Upper lobe of left lung (tissue), 6 donors: Measurements from ENCODE around the gene RNF187. TPM values are rescaled to one million over a fixed set of nuclear protein-coding genes. Genes with fewer than 3 reads are reported as not detected.

Experiments used
- ATAC-seq, 2 donors: fragments of 200-7000 bp; cut with Tn5 transposase; one replicate each; pipeline ENCODE4 v1.9.1; 2022; ENCODE audit warnings: mild to moderate bottlenecking in 2 of 2, moderate library complexity in 2 of 2; ENCODE audit not compliant: low FRiP score in 2 of 2
- DNase-seq, 2 donors: peaks; one replicate each; pipeline ENCODE4 v3.0.0-alpha.2; 2019 to 2020
- H3K27ac ChIP-seq, 4 donors: fragments of 200-600 bp; sonication (generic); one replicate each; pipeline ENCODE4 v1.5.1; 2016 to 2019
- H3K27me3 ChIP-seq, 4 donors: fragments of 200-600 bp; sonication (generic); one replicate each; pipeline ENCODE4 v1.5.1; 2017 to 2019
- H3K36me3 ChIP-seq, 4 donors: fragments of 200-600 bp; sonication (generic); one replicate each; pipeline ENCODE4 v1.5.1; 2016 to 2019
- H3K4me1 ChIP-seq, 4 donors: fragments of 200-600 bp; sonication (generic); one replicate each; pipeline ENCODE4 v1.5.1; 2018 to 2019
- H3K4me3 ChIP-seq, 4 donors: fragments of 200-600 bp; sonication (generic); one replicate each; pipeline ENCODE4 v1.5.1; 2017 to 2019; ENCODE audit warnings: mild to moderate bottlenecking in 2 of 4, moderate library complexity in 1 of 4
- H3K9me3 ChIP-seq, 4 donors: fragments of 200-600 bp; sonication (generic); one replicate each; pipeline ENCODE4 v1.5.1; 2018 to 2019
- EP300 ChIP-seq, 4 donors: sonication (generic); formaldehyde crosslinking; IDR thresholded peaks; one replicate each; pipeline ENCODE4 v1.5.1; 2017; ENCODE audit warnings: antibody characterized with exemption in 4 of 4, control low read depth in 2 of 4
- POLR2A ChIP-seq, 4 donors: fragments of 450-650 bp; IDR thresholded peaks; one replicate each; pipeline ENCODE4 v1.5.1; 2016 to 2017; ENCODE audit warnings: antibody characterized with exemption in 4 of 4, mild to moderate bottlenecking in 2 of 4
- POLR2AphosphoS5 ChIP-seq, 2 donors: sonication (generic); formaldehyde crosslinking; IDR thresholded peaks; one replicate each; pipeline ENCODE4 v1.5.1; 2017; ENCODE audit warnings: antibody characterized with exemption in 2 of 2
- WGBS, 2 donors: methylation state at CpG; one replicate each; pipeline ENCODE4 v1.1.5; 2017 to 2018; 5-methylcytosine and 5-hydroxymethylcytosine counted together
- total RNA-seq, 6 donors: library from RNA; depleted of rRNA in 4 of 6; stranded (reverse); fragments of >200 nt in 4 of 6; gene quantifications; one replicate each; pipeline versions ENCODE4 v1.1.0 to v1.2.1, GENCODE V29; 2016 to 2021
- TF ChIP-seq, protein P1 (sequence below), 6 experiments: fragments of 450-650 bp in 4 of 6; fragments of 200-600 bp in 2 of 6; sonication (generic) in 2 of 6; IDR thresholded peaks; one replicate each; pipeline ENCODE4 v1.5.1; 2016 to 2019; ENCODE audit warnings: antibody characterized with exemption in 6 of 6
- donor health status: DM: no; HTN: no; CAD: no; lungs with moderate emphysema.
- donor health status: DM: no; HTN: yes; CAD: no; lungs with severe emphysema.

Gene RNF187
- total RNA-seq, 6 donors from 2014 or later = 36.1 to 105 (median 71.2) TPM

DNA sequence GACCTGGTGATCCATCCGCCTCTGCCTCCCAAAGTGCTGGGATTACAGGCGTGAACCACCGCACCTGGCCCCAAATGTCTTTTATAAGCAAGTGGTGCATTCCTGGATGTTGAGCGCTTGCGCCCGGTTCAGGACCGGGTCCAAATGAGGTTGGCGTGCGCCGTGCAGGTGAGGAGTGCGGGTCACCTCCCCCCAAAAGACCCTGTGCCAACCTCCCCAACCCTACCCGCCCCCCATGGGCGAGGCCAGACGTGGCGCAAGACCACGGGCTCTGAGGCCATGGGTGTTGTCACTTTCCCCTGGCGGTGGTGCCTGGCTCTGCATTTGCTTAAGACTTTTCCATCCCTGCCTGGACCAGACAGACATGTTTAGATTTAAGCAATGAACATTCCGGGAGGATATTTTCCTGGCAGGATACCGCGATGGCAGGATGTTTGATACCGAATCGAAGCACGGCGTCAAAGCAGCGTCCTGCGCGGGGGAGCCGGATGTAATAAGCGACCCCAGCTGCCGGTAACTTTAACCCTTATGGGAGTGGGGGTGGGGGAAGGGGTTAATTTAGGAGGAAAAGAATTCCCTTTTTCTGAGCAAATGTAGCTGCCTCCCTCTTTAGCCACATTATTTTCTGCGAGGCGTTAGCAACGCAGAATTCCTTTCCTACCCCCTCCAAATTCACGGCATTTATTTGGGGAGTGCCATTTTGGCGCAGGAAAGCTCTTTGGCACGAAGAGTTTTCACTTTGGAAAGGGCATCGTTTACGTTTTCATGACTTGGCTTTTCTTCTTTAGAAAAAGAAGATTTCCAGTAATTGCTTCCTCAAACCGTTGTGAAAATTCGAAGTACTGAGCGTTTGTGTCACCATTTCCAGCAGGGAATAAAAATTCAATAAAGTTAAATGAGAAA lies 27.8 kb upstream of the RNF187 start:
- DNase-seq (peak in 1 of 2 donors; percentile 81), ATAC-seq (peak; percentile 32 to 73)
- peak overlapping the region in 3 of 4 donors; percentile 46 to 51 (median 49) for H3K4me3 ChIP-seq
- H3K27me3 ChIP-seq = peaks cover 0 to 38% (median 10%) of the 10 kb centered on the region in 4 donors
- TF ChIP-seq POLR2A (IDR thresholded peaks at IDR 0.05) (no peak), POLR2AphosphoS5 (IDR thresholded peaks at IDR 0.05) (no peak), EP300 (IDR thresholded peaks at IDR 0.05) (no peak)
- TF ChIP-seq, protein P1, sequence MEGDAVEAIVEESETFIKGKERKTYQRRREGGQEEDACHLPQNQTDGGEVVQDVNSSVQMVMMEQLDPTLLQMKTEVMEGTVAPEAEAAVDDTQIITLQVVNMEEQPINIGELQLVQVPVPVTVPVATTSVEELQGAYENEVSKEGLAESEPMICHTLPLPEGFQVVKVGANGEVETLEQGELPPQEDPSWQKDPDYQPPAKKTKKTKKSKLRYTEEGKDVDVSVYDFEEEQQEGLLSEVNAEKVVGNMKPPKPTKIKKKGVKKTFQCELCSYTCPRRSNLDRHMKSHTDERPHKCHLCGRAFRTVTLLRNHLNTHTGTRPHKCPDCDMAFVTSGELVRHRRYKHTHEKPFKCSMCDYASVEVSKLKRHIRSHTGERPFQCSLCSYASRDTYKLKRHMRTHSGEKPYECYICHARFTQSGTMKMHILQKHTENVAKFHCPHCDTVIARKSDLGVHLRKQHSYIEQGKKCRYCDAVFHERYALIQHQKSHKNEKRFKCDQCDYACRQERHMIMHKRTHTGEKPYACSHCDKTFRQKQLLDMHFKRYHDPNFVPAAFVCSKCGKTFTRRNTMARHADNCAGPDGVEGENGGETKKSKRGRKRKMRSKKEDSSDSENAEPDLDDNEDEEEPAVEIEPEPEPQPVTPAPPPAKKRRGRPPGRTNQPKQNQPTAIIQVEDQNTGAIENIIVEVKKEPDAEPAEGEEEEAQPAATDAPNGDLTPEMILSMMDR (IDR thresholded peaks at IDR 0.05) = peak; percentile 57 to 71 (median 63)
- H3K36me3 ChIP-seq = no peaks in the 10 kb centered on the region
- H3K4me1 ChIP-seq = peaks cover 16 to 41% (median 29%) of the 10 kb centered on the region in 4 donors
- peak overlapping the region in 2 of 4 donors; percentile 79 to 86 for H3K27ac ChIP-seq
- 7 to 9% methylated on average over 31 to 41 of the region's 41 CpGs for WGBS, 2 donors
- H3K9me3 ChIP-seq = no peaks in the 10 kb centered on the region

DNA sequence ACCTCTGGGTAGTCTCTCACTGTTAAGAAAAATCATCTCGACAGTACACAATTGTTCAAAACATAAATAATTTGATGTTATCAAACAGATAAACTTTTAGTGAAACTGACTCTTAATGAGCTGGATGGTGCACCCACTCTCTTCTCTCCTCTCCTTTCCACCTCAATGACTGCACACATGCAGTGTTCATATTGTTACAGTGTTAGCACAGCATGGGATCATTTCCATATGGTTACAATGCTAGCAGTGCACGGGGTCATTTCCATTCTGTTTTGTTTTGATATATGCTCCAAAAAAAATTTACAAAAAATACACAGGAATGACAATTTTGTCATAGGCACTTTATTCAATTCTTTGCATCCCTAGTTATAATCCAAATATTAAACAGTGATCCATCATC lies 26.4 kb upstream of the RNF187 start:
- WGBS, 2 donors = 72 to 75% methylated on average over 2 of the region's 2 CpGs
- Histone ChIP-seq H3K4me1 (peaks cover 16 to 53% (median 33%) of the 10 kb centered on the region in 4 donors), H3K27ac (no peak overlapping the region), H3K4me3 (no peak overlapping the region), H3K27me3 (peaks cover 0 to 53% (median 14%) of the 10 kb centered on the region in 4 donors), H3K9me3 (no peaks in the 10 kb centered on the region), H3K36me3 (no peaks in the 10 kb centered on the region)
- DNase-seq (no peak), ATAC-seq (no peak)
- no peak for TF ChIP-seq EP300 (IDR thresholded peaks at IDR 0.05)
- TF ChIP-seq, protein P1 (IDR thresholded peaks at IDR 0.05) = no peak
- no peak for TF ChIP-seq POLR2AphosphoS5 (IDR thresholded peaks at IDR 0.05)
- TF ChIP-seq POLR2A (IDR thresholded peaks at IDR 0.05) = no peak

DNA sequence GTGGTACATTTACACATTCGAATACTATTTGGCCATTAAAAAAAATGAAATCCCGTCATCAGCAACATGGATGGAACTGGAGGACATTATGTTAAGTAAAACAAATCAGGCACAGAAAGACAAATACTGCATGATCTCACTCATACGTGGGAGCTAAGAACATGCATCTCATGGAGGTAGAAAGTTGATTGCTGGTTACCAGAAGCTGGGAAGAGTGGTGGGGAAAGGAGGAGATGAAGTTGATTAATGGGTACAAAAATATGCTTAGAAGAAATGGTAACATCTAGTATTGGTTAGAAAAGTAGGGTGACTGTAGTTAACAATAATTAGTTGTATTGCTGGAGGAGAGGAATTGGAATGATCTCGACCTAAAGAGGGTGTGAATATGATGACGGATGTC lies 24.6 kb upstream of the RNF187 start:
- H3K4me3 ChIP-seq = no peak overlapping the region
- H3K9me3 ChIP-seq = no peaks in the 10 kb centered on the region
- H3K27ac ChIP-seq = no peak overlapping the region
- TF ChIP-seq POLR2AphosphoS5 (IDR thresholded peaks at IDR 0.05) (no peak), POLR2A (IDR thresholded peaks at IDR 0.05) (no peak), EP300 (IDR thresholded peaks at IDR 0.05) (no peak)
- TF ChIP-seq, protein P1 (IDR thresholded peaks at IDR 0.05) = no peak
- H3K36me3 ChIP-seq = no peaks in the 10 kb centered on the region
- H3K4me1 ChIP-seq = peaks cover 16 to 46% (median 25%) of the 10 kb centered on the region in 4 donors
- ATAC-seq = no peak
- WGBS, 2 donors = 83 to 86% methylated on average over 5 of the region's 5 CpGs
- peaks cover 0 to 47% (median 13%) of the 10 kb centered on the region in 4 donors for H3K27me3 ChIP-seq
- DNase-seq = no peak

DNA sequence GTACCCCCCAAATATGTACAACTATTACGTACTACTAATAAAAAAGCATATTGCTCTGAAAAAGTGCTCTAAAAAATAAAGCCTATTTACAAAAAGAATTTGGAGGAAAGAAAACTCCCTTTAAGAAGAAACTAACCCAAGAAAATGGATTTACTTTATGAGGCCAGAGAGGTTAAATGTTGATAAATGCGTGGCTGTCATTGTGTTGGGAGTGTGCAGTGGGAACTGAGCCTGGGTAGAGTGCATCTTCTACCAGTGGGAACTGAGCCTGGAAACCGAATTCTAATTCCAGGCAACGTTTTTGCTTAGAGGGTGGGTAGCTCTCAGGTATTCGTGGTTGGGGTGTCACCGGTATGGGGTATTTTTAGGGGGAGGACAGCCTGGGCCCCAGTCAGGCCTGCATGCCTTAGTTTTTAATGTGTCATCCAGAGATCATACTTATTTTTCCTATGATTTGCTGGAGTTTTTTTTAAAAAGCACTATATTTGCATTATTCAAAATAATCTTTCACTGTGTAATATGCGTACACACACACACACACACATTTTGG lies 24.1 kb upstream of the RNF187 start:
- no peak overlapping the region for H3K4me3 ChIP-seq
- 51 to 58% methylated on average over 7 of the region's 7 CpGs for WGBS, 2 donors
- no peak for DNase-seq
- H3K9me3 ChIP-seq = no peaks in the 10 kb centered on the region
- H3K27ac ChIP-seq = no peak overlapping the region
- no peak for ATAC-seq
- peaks cover 0 to 44% (median 10%) of the 10 kb centered on the region in 4 donors for H3K27me3 ChIP-seq
- TF ChIP-seq POLR2AphosphoS5 (IDR thresholded peaks at IDR 0.05) (no peak), POLR2A (IDR thresholded peaks at IDR 0.05) (no peak), EP300 (IDR thresholded peaks at IDR 0.05) (no peak)
- TF ChIP-seq, protein P1 (IDR thresholded peaks at IDR 0.05) = no peak
- H3K4me1 ChIP-seq = peaks cover 14 to 41% (median 23%) of the 10 kb centered on the region in 4 donors
- no peaks in the 10 kb centered on the region for H3K36me3 ChIP-seq
